Measurements from ENCODE around the gene CFAP97D1.
"Not testable (repeated sequence)": the region's sequence is repeated elsewhere in the genome, so short reads cannot be mapped to it uniquely, and the experiment has no call there.

Gene CFAP97D1

DNA sequence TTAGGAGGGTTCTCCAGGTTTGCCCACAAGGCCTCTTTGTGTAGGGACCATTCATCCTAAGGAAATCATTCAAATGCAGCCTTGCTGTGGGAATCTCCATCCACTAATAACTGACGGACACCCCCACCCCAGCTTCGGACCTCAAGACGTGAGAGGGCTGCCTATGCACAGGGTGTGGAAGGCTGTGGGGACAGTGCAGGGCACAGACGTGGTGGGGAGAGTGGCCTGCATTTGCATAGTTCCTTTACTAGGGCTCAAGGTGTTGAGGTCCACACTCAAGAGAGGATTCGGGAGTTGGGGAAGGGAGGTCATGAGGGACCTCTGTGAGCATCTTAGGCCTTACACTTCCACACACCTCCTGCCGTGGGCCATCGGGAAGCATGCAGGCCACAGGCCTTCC, 11.3 kb upstream of the CFAP97D1 start:
- DNase-seq, result no peak

GRCh38 chr17:43769426-43769825, 10.8 kb upstream of the CFAP97D1 start:
- no peak for DNase-seq

- DNase-seq, result no peak
These were observed 10.4 kb upstream of the CFAP97D1 start for GRCh38 chr17:43769859-43770258.

DNA sequence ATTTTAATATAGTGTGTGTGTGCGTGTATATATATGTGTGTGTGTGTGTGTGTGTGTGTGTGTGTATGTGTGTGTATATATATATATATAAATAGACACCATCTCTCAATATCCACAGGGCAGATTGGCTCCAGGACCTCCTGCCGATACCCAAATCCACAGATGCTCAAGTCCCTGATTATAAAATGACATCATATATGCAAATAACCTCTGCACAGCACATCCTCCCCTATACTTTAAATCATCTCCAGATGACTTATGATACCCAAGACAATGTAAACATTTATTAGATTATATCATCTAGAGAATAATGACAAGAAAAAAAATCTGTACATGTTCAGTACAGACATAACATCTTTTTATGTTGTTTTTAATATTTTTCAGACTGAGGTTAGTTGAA, 9.3 kb upstream of the CFAP97D1 start:
- no peak for DNase-seq

- no peak for DNase-seq
These were observed 8.8 kb upstream of the CFAP97D1 start for GRCh38 chr17:43771463-43771862.

GRCh38 chr17:43772877-43773648, 7.2 kb upstream of the CFAP97D1 start:
- DNase-seq, result no peak

DNA sequence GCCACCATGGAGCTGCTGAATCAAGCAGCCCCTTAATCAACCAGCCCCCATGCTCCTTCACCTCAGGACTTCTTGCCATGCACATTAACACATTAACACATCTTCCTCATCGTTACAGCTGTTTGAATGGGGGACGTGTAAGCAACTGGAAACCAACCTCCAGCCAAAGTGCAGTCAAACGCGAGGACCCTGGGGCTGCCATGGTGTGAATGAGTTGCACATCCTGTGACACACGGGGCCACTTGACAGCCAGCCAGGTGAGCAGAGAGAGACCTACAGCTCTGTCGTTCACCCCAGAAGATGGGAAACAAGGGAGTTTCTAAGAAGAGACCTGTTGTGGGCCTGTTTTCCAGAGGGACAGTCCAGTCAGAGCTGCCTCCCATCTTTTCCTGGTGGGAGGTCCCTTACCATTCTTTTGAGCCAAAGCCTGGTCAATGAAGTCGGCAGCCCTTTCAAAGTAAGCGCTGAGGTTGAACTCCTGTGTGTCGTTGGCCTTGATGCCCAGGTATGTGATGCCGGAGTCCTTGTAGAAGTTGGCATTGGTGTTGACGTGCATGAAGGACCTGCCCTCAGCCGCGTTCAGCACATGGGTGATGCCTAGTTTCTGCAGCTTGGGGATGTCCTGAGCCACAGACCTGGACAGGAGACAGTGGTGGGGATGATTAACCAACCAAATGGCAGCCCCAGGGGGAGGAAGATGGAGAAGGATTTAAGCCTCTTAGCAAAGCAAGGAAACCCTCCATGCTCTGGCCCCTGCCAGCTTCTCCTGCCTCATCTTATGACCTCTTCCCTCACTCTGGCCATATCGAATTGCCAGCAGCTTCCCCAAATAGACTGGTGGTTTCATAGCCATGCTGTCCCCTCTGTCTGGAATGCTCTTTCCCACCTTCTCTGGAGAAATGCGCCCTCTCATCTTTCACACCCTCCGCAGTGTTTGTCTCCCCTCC, 5.7 kb upstream of the CFAP97D1 start:
- no peak for DNase-seq

DNA sequence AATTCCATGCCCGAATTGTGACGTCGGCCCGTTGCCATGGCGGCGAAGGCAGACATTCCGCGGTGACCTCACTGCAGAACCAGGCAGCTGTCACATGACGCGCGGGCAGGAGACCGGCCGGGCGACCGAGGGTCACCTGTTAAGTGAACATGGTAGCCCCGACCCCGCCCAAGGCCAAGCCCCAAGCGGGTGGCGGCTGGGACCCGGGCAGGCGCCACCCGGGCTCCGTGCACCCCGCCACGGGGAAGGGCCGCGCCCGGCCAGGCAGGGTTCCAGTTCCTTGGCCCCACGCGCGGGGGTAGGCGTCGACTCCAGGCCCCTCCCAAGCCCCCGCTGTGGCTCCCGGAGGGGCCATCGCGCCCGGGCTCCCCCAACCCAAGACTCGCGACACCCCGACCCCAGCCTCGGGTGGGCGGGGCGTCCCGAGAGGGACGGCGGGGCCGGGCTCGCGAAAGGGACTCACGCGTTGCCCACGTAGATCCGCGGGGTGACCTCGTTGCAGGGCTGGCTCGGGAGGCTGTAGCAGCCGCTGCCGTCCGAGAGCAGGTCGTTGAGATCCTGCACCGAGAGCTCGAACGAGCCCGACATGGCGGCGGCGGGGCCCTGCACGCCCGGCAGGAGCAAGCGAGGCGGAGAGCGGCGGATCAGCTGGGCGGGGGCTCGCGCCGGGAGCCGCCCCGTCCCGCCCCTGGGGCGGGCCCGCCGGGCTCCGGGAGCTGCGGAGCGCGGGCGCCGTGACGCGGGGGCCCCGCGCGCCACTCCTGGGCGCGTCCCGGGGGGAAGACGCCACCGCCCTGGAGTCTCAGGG, 1.7 kb upstream of the CFAP97D1 start, which contains the start of gene DUSP3:
Gene DUSP3, minus strand, starts transcription at position 641 of the 808 bp plus-strand sequence. Its CDS starts 53 bp downstream, at position 588.
- DNase-seq, result peak; percentile 56

DNA sequence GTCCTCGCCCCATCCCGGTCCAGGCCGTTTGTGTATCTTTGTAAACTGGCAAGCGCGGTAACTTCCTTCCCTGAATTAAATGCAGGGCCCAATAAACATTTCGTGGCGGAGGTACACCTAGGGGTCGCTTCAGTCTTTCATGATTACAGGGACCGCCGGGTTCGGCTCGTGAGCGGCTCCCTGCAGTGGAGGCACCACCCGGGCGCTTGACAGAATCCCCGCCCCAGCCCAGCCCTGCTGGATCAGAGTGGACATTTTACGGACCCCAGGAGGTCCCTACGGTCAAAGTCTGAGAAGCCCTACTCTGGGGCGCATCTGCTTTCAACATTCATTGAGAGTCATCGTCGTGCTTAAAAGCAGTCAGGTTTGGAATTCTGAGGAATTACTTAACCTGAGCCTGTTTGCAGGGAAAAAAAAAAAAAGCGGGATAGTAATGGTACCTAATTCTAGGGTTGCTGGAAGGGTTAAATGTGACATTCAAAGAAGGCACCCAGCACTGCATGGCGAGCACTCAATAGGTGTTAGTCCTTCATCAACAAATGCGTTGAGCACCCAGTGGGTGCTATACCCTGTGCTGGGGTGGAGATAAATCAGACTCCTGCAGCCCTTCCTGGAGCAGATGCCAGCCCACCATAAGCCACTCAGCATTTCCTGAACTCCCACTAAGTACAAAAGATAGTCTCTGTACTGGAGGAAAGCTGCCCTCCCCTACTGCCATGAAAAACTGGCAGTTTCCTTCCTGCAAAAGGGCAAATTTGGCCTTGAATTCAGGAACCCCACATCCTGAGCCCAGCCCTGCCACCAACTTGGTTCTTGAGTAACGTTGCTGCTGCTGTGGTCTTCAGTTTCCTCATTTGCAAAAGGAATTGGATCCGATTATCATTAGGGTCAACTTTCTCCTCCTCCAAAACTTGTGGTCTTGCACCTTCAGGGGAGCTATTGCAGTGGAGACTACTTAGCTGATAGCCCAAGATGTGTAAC, 800 bp upstream of the CFAP97D1 start:
- DNase-seq, result no peak

DNA sequence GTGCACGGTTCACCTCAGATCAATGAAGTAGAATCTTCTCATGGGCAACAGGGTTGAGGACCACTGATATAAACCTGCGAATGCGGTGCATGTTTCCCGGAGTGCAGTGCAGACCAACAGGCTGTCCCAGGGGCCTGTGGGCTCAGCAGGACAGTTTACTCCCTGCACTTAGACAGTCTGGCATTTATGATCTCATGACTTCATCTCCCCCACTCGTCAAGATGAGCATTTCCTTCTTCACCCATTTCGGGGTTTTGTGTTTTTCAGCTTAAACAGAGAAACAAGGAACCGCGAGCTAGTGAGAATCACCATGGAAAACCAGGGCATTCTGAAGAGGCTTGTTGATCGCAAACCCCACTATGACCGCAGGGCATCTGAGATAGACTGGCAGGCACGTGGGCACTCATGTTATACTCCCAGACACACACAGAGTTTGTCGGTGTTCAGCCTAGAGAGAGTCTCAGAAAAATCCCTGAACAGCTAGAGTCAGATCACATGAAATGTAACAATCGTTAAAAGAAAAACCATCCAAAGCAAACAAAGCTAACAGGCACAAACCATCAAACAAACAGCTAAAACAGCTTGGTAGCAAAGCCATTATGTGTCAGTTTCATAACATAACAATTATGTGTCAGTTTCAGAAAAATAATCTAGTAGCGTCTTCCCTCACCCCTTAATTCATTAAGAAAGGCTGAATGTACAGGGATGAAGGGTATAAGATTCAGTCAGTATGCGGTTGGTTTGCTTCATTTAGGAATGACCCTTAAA, 2.9 kb downstream of the CFAP97D1 start:
- no peak for DNase-seq

DNA sequence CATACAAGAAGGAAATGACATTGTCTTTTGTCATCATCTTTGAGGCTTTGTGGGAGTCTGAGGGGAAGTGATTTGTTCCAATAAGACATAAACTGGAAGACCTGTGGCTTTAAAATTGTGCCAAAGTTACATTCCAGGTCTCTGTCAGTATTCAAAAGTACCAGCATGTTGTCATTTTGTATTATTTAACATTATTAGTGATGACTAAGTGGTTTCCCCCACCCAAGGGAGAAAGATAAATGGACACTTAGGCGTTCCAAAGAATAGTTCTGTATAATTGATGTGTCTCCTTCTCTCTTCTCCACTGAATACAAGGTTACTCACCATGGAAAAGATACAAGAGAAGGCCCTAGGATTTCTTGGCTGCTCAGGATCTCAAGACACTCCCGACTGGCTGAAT, 3.8 kb downstream of the CFAP97D1 start:
- DNase-seq, result no peak

- no peak for DNase-seq
These were observed 4.4 kb downstream of the CFAP97D1 start for GRCh38 chr17:43784628-43785101.

DNA sequence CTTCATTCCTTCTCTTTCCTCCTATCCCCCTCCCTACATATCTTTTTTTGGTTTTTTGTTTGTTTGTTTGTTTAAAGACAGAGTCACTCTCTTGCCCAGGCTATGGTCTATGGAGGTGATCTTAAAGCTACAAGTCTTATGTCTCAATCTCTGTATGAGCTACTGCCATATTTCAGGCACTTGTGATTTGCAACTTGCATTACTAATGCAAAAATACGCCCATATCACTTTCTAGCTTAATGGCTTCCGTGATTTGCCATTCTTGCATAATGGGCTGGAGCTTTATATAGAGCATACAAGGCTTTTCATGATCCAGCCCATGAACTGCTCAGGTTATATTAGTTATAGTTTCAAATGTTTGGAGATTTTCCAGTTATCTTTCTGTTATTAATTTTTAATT, 7.5 kb downstream of the CFAP97D1 start:
- DNase-seq, result no peak

DNA sequence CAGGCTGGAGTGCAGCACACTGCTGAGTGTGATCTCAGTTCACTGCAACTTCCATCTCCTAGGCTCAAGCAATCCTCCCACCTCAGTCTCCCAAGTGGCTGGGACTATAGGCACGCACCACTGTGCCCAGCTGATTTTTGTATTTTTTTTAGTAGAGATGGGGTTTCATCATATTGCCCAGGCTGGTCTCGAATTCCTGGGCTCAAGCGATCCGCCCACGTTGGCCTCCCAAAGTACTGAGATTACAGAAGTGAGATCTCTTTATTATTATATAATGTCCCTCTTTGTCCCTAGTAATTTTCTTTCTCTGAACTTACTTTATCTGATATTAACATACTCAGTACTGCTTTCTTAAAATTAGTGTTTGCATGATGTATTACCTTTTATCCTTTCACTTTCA, 8.3 kb downstream of the CFAP97D1 start:
- DNase-seq, result no peak

DNA sequence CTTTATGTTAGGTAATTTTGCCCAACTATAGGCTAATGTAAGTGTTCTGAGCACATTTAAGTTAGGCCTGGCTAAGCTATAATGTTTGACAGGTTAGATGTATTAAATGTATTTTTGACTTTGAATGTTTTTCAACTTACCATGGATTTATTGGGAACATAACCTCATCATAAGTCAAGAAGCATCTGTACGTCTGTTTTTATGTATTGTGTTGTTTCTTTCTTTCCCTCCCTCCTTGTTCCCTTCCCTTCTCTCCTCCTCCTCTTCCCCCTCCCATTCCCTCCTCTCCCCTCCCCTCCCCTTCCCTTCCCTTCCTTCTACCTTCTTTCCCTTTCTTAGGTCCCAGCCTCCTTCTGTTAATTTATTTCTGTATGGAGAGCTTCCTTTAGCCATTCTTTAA, 9.2 kb downstream of the CFAP97D1 start:
- no peak for DNase-seq

GRCh38 chr17:43790311-43790940, 10.2 kb downstream of the CFAP97D1 start:
- no peak for DNase-seq

- no peak for DNase-seq
These were observed 11.4 kb downstream of the CFAP97D1 start for GRCh38 chr17:43791589-43791988.

DNA sequence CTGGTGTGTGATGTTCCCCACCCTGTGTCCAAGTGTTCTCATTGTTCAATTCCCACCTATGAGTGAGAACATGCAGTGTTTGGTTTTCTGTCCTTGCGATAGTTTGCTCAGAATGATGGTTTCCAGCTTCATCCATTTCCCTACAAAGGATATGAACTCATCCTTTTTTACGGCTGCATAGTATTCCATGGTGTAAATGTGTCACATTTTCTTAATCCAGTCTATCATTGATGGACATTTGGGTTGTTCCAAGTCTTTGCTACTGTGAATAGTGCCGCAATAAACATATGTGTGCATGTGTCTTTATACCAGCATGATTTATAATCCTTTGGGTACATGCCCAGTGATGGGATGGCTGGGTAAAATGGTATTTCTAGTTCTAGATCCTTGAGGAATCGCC, 12.4 kb downstream of the CFAP97D1 start:
- DNase-seq, result not testable (repeated sequence)

DNA sequence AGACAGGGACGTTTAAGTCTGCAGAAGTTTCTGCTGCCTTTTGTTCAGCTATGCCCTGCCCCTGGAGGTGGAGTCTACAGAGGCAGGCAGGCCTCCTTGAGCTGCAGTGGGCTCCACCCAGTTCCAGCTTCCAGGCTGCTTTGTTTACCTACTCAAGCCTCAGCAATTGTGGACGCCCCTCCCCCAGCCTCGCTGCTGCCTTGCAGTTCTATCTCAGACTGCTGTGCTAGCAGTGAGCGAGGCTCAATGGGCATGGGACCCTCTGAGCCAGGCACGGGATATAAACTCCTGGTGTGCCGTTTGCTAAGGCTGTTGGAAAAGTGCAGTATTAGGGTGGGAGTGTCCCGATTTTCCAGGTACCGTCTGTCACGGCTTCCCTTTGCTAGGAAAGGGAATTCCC, 17.8 kb downstream of the CFAP97D1 start:
- not testable (repeated sequence) for DNase-seq

- DNase-seq, result no peak
These were observed 18.8 kb downstream of the CFAP97D1 start for GRCh38 chr17:43799047-43799446.
